Right renal pelvis (tissue), 4 donors: ENCODE data around the gene SALL1. TPM values are rescaled to one million over a fixed set of nuclear protein-coding genes. Genes with fewer than 3 reads are reported as not detected.

Experiments
- DNase-seq, 4 donors: peaks; one replicate each; pipeline ENCODE4 v3.0.0-alpha.2; 2013; ENCODE audit warnings: low read depth in 4 of 4, low spot score in 3 of 4, missing footprints in 1 of 4
- polyA plus RNA-seq, 4 donors: library from polyadenylated mRNA; unstranded; fragments of 120-200 nt; gene quantifications; one replicate each; pipeline ENCODE4 v1.2.1, GENCODE V29; 2013; ENCODE audit not compliant: insufficient read length in 4 of 4

SALL1 gene
- polyA plus RNA-seq, 4 donors, result 104 to 115 (median 111) TPM

DNA sequence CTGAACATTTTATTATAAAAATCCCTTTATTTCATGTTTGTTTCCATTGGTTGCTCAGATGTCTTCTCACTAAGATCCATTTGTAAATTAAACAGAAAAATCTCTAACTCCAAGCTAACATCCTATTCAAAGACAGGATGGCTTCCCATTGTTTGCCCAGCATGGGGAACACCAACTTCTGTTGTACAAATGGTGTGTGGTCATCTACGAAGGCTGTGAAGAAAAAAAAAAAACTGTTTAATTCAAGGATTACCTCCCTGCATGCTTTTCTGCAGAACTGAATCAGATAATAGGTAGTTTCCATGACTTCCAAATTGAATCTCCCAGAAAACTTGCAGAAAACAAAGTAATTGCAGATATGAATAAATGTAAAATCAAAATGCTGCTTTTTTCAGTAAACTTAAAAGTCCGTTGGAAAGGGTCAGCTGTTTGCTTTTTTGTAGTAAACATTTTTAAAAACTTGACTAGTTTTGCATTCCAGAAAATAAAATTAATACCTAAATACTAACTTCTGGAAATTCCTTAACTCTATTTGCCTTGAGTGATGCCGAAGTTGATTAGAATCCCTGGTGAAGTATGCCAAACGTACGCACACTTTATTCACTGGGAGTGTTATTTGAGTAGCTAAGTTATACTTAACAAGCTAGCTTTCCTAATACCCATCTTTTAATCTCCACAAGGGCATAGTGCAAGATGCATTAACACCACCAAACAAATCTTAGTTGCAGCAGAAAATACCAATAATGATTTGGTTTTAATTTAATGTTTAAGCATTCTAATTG lies 7.7 kb downstream of the SALL1 start:
- no peak for DNase-seq

DNA sequence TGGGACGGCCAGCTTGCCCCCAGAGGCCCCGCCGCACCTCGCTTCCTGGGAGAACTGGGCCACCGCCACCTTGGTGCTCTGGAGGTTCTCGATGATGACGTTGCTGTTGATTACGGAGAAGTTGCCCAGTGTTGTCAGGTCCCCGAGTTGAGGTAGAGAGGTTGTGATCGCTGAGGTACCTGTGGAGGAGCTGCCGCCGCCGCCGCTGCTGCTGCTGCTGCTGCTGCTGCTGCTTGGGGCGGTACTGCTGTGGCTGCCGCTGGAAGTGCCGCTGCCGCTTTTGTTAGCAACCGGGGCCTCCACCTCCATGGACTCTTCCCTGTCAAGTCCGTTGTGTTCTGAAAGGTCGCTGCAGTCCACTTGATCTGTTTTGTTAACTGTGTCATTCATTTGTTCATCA lies 9.5 kb downstream of the SALL1 start:
- DNase-seq, result no peak

DNA sequence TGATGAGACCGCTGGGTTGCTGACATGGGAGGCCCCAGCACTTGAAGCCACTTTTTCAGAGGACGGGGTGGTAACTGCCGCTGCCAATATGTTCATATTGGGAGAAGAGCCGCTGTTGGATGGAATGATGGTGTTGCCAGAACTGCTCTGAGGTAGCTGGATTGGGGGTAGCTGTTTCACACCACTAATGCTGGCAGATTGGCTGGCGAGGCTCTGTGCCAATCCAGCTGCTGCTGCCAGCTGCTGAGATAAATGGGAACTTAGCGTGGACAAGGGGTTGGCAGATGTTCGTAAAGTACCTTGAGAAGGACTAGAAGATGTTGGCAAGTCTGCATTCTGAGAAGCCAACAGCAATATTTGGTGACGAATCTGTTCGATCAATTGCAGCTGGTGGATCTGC lies 10.0 kb downstream of the SALL1 start:
- DNase-seq, result no peak

DNA sequence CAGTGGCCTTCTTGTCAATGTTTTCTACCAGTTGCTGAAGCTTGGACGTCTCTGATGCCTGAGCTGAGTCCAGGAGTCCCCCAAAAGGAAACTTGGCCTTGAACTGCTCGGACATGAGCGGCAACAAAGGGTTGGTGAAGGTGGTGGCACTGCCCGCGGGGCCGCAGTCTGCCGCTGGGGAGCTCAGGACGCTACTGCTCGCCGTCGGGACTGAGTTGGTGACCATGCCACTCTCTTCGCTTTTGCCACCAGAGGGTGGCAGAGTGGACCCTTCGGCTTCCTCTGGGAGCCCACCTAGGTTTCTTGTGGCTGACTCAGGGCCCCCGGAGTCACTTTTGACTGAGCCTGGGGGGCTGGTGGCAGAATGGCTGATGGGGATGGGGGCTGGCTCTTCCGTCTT lies 11.0 kb downstream of the SALL1 start:
- DNase-seq, result no peak

DNA sequence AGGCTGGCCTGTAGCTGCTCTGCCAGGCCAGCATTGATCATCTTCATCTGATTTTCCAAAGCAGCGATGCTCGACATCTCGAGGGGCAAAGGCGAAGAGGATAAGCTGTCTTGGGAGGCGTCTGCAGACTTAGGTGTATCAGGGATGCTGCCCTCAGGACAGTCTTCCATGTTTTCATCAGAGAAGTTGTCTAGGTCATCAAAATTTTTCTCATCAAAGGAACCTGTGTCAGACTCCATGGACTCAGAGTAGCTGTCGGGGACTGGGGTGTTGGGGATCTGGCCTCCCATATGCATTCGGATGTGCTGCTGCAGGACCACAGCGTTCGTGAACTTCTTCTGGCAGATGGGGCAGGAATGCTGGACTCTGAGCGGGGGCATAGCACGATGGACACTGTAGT lies 11.5 kb downstream of the SALL1 start:
- DNase-seq, result no peak

DNA sequence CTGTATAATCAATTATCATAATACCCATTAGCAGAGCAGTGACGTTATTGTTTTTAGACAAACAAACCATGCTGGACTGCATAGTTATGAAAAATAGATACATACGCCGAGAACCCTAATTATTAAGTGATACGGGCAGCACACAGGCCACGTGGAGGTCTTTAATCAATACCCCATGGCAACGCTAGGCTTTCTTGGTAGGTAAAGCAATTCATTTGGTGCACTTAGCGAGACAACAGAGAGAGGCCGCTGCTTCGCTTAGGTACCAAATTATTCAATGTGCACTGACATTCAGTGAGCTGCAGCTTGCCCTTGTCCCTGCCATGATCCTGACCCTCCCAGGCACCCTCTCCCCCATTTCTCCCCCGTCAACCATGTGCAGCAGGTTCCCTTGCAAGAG lies 12.9 kb downstream of the SALL1 start:
- no peak for DNase-seq

DNA sequence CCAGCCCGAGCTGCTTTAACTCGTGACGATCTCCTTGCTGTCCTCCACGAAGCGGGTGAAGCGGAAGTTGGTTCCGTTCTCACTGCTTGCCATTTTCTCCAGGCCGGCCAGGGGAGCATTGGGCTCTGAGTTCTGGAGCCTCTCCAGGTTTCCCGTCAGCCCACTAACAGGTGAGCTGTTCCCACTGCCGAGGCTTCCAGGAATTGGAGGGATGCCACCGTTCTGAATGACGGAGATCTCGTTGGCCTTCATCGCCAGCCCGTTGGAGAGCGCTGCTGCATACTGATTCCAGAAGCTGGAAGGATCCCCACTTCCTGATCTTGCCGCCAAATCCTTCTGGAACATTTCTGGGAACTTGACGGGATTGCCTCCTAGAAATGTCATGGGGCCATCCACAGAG lies 14.0 kb downstream of the SALL1 start:
- no peak for DNase-seq

DNA sequence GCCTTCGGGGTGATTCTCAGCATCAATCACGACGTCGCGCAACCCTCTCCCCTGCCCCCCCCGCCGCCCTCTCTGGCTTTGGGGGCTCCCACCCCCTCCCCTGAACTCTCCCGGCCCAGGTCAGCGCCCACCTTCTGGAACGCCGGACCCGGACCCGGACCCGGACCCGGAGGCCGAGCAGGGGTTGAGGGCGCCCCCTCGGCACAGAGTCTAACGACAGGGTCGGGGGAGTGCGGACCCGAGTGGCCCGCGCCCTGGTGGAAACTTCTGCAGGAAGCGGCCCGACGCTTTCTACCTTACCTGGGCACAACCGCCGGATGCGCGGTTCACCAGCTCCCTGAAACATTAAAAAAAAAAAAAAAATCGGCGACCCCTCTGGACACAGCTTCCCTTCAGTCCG lies 16.2 kb downstream of the SALL1 start:
- DNase-seq, result no peak

DNA sequence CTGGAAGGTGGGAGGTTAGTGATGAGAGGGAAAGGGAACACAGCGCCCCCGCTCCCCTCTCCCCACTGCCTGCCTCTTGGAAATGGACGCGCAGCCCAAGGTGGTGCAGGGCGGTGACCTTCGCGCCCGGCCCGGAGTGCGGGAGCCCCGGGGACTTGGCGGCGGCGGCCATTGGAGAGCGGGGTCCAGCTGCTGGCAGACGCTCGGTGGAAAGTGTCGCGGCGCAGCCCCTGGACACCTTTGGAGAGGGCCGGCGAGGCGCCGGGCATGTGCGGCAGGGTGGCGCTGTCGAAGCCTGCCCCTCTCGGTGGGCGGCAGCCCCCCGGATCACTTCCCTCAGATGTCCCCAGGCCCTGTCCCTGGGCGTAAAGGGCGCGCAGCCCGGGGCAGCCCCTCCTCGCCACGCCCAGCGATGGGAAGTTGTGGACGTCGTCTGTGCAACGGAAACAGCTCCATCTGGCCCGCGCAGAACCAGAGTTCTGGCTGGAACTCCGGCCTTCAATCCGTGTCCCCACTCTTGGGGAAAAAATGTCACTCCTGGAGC lies 16.7 kb downstream of the SALL1 start:
- DNase-seq, result no peak

DNA sequence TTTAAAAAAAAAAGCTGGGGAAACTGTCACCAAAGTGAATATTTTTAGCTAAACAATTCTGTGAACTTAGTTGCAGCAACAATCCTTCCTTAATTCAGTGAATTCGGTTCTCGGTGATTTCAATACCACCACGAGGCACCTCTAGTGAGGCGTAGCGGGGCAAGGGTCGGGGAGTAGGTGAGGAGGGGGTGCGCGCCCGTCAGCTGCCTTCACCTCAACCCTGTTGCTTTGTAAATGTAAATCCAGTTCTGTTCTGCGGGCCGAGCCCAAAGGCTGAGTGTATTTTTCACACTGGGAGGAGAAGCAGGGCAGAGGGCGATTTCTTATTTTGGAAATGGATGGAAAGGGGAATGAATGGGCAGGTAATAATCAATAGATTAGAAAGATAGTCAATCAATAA lies 17.4 kb downstream of the SALL1 start:
- no peak for DNase-seq

DNA sequence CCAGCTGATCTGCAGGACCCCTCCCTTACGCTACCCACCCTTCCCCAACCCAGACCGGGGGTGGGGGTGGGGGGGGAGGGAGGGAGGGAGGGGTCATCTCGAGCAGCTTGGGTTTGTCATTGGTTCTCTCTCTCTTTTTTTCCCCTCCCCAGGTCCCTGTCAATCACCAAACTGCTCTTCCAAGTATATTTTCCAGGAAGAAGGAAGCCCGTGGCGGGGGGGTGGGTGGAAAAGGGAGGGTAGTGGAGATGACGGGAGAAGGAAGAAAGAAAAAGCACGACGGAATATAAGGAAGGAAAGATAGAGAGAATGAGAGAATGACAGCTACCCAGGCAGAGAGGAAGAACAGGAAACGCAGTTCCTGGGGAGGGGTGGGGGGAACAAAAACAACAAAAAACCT lies 17.9 kb downstream of the SALL1 start:
- no peak for DNase-seq

DNA sequence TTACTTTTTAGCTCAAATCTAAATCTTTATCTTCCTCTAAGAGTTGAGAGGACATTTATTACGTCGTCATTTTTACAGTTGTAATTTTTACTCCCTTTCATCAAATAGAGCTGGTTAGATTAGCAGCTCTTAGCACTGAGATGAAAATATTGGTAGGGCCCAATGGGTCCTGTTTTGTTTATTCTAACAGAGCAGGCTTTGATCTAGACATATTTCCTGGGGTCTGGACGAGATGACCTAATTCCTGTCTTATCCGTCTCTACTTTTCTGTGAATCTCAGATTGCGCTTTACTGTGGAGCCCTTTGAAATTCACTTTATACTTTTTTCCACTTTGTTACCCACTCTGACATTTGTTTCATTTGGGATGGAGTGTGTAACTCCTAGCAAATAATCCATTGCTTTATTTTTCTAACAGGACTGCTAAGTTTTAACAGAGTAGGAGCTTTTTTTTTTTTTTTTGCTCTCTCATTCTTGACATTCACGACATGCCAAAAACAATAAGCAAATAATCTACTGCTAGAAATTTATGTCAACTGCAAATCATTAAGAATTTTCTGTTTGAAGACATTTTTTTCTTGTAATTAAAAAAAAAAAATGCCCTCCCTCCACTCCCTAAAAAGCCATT lies 18.5 kb downstream of the SALL1 start:
- no peak for DNase-seq

DNA sequence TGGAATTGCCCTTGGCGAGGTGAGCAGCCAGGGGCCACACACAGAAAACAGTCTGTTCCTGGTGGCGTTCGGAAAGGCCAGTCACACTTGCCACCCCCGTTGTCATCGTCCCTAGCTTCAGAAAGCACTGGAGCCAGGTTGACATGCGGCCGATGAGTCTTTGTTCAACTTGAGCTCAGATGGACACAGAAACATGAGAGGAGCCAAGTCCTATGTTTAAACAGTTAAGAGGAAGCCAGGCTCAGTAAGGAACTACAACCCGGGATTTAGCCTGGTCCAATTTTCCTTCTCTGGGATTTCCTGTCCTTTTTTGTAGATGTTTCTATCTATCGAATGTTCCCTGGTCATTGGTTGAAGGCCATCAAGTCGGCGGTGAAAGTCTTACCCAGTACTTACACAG lies 19.5 kb downstream of the SALL1 start:
- DNase-seq, result no peak

DNA sequence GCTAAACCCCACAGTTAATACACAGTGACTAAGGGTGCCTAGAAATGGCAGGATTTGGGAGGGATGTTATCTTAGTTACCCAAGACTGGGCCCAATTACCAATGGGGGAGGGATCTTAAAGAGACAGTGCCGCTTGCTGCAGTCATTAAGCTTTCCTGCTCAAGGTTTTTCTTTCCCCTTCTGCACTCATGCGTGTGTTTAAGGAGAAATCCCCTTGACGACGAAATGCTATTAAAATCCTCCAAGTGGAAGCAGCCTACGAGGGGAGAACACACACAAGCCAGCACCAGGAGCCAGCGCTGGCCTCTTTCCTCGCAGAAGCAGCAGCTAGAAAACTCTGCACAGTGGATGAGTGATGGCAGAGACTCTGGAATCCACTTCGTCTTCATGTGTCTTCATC lies 22.0 kb downstream of the SALL1 start:
- peak in 1 of 4 donors; percentile 75 for DNase-seq

DNA sequence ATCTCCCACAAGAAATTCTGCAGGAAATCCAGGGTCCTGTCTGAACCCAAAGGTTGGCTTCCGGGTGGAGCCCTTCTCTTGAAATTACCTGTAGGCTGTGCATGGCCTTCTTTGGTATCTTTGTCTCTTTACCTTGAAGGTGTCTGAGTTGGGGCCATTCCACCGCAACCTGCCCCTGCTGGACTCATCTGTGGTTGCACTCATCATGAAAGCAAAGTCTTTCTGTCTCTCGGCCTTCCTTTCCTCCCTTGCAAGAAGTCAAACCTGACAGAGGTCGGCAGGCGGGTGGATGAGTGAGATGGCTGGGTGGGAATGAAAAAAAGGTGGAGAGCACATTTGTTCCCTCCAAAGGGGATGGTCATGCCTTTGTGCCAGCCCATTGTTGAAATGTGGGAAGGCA lies 25.1 kb downstream of the SALL1 start:
- no peak for DNase-seq

DNA sequence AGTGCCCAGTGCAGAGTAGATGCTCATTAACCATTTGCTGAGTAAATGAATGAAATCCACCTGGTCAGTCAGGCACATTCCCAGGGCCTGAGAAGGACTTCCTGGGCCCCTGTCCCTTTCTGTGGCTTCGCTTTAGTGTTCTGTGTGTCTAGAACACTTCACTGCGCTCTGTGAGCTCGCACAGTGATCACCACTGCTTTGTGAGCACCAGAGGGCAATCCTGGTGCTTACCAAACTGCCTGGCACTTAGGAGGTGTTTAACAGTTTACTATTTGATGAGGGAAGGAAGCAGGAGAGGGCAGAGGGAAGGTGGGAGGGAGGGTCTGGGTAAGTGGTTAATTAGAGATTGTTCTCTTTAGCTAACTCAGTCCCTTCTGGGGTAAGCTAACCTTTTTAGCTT lies 26.2 kb downstream of the SALL1 start:
- no peak for DNase-seq

DNA sequence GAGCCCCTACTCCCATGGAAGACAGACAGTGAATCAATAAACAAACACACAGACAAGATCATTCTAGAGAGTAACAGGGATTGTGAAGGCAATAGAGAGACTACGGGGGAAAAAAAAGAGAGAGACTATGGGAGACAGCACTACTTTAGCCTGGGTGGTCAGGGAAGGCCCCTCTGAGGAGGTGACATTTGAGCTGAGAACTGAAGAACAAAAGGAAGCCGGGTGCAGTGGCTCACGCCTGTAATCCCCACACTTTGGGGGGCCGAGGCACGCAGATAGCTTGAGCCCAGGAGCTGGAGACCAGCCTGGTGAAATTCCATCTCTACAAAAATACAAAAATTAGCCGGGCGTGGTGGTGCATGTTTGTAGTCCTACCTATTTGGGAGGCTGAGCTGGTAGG lies 29.2 kb downstream of the SALL1 start:
- no peak for DNase-seq

DNA sequence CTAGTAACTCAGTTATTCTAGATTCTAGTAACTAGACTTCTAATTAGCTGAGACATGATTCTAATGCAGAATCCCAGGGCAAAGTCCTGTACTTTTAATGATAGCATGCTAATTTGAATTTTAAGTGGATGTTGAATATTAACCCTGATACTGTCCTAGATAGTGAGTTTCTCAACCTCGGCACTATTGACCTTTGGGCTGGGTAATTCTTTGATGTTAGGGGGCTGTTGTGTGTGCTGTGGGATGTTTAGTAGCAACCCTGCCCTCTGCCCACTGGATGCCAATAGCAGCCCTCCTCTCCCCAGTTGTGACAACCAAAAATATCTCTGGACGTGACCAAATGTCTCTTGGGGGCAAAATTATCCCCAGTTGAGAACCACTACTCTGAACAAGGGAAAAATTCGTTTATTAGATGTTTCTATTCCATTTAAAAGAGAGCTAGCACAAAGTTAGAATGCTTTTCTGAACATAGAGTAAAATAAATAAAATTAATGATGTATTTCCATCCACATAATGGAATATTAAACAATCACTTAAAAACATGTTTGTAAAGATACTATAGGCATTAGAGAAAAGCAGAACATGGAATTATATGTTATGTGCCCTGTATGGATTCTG lies 30.2 kb downstream of the SALL1 start:
- DNase-seq, result no peak

DNA sequence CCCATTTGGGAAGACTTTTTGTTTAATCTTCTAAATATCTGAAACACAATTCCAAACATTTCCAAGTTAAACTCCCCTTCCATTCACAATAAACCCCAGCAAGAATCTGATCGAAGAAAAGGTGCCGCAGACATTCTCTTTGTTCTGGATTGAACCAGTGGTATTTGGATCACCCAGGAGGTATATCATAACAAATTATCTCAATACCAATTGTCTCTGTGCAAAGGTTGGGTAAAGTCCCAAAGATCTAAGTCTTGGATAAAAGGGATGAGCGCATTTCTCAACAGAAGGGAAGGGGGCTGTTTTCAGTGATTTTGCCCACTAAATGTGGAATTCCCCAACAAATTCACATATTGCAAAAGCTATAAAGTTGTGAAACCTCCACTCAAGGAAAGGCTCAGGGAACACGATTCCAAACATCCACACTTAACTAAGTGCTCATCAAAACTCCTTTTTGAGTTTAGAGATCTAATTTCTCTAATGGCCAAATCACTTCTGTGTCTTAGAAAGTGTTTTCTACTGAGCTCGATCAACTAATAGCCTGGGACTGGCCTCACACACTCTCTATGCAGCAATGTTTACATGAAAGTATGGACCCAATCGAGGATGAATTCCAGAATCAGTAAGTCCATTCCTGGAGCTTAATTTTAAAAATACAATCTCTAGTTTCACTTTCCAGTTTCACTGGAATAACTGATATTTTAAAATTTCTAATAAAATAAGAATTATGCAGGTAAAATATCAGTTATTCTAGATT lies 30.9 kb downstream of the SALL1 start:
- DNase-seq, result no peak

DNA sequence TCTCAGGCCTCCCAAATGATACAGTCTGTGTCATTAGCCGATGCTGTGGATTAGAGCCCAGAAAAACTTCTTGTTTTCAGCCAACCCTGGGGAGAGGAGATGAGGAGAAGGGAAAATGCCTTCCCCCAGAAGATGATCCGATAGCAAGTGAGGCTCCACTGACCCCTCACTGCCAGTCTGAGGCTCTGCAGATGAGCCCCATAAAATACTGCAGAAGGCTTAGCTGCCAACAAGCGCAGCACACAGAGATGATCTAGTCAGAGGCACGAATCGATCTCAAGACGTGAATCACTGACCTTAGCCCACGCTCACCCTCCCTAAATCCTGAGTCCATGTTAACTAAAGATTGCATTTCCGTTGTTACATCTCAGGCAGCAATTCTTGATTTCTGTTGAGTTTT lies 31.5 kb downstream of the SALL1 start:
- no peak for DNase-seq

DNA sequence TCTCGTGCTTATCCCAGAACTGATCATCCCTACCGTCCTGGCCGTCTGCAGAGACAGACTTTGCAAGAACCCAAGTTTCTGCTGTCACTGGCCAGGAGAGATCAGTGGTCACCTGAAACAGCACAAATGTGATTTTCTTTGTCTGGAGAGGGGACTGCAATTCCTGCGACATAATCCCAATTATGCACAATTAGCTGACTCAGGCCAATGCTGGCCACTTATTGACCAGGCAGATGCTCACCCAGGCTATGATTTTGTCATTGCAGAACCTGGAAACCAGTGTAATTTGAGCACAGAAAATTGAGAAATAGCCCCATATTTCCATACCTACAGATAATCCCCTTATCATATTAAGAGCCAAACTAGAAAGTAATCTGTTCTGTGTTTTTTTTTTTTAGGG lies 34.7 kb downstream of the SALL1 start:
- DNase-seq, result no peak
